Activated naive CD4-positive, alpha-beta T cell treated with anti-CD3 and anti-CD28 coated beads, Interleukin-2, amount 50 U/mL, for 24 hours (primary cell): ENCODE results near the gene SIRT7.
"Not testable (repeated sequence)": the region's sequence is repeated elsewhere in the genome, so short reads cannot be mapped to it uniquely, and the experiment has no call there.

ENCODE experiments used
- H3K27ac Mint-ChIP-seq: one replicate; pipeline ENCODE4 v1.8.0; 2021; ENCODE audit warnings: mild to moderate bottlenecking, mixed read lengths
- H3K27me3 Mint-ChIP-seq: one replicate; pipeline ENCODE4 v1.8.0; 2021; ENCODE audit warnings: mixed read lengths
- H3K36me3 Mint-ChIP-seq: one replicate; pipeline ENCODE4 v1.8.0; 2021; ENCODE audit warnings: mixed read lengths
- H3K4me1 Mint-ChIP-seq: one replicate; pipeline ENCODE4 v1.8.0; 2021; ENCODE audit warnings: mixed read lengths
- H3K4me3 Mint-ChIP-seq: one replicate; pipeline ENCODE4 v1.8.0; 2021; ENCODE audit warnings: mild to moderate bottlenecking, mixed read lengths
- H3K9me3 Mint-ChIP-seq: one replicate; pipeline ENCODE4 v1.8.0; 2021; ENCODE audit warnings: mixed read lengths

Gene SIRT7

GRCh38 chr17:81956607-81957589 lies 38.9 kb upstream of the SIRT7 start:
- H3K9me3 Mint-ChIP-seq = no peaks in the 10 kb centered on the region
- no peak overlapping the region for H3K4me3 Mint-ChIP-seq
- peak overlapping the region; percentile 39 for H3K27ac Mint-ChIP-seq
- H3K4me1 Mint-ChIP-seq = peaks cover 4% of the 10 kb centered on the region
- H3K27me3 Mint-ChIP-seq = peaks cover 3% of the 10 kb centered on the region
- H3K36me3 Mint-ChIP-seq = no peaks in the 10 kb centered on the region

DNA sequence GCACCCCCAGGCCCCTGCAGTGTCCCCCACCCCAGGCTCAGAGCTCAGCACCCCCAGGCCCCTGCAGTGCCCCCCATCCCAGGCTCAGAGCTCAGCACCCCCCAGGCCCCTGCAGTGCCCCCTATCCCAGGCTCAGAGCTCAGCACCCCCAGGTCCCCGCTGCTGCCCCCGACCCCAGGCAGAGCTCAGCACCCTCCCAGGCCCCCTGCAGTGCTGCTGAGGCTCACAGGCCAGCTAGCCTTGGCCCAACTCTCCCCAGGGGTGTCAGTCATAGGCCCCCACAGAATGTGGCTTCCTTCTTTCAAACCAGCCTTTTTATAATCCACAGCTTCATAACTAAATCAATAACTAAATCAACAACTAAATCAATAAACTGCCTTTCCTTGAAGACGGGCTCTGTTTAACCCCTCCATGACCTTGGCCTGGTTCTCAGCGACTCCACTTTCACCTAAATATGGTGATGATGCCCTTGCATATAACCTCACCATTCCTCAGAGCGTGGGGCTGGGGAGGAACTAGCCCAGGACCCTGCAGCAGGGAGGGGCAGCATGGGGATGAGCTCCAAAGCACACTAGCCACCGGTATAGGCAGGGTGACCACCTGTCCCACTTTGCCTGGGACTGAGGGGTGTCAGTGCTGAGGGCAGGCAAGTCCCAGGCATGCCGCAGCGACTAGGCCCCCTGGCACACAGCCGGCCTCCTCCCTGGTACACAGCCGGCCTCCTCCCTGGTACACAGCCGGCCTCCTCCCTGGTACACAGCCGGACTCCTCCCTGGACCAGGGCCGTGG lies 38.0 kb upstream of the SIRT7 start:
- Mint-ChIP-seq H3K4me1 (peaks cover 4% of the 10 kb centered on the region), H3K27ac (no peak overlapping the region), H3K27me3 (peaks cover 3% of the 10 kb centered on the region), H3K36me3 (no peaks in the 10 kb centered on the region), H3K9me3 (no peaks in the 10 kb centered on the region), H3K4me3 (no peak overlapping the region)

DNA sequence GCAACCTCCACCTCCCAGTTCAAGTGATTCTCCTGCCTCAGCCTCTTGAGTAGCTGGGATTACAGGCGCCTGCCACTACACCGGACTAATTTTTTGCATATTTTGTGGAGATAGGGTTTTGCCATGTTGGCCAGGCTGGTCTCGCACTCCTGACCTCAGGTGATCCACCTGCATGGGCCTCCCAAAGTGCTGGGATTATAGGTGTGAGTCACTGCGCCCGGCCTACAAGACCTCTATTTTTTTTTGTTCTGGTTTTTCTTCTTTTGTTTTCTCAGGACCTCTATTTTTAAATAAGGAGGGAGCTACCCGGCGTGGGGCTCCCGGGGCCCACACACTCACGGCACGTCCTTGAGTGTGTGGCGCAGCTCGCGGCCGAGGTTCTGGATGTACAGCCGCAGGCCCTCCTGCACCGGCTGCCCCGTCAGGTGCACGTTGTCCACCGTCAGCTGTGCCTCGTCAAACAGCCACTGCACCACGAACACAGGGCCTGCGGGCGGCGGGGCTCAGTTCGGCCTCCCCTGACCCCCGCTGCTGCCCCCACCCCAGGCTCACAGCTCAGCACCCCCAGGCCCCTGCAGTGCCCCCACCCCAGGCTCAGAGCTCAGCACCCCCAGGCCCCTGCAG lies 37.2 kb upstream of the SIRT7 start:
- Mint-ChIP-seq H3K9me3 (no peaks in the 10 kb centered on the region), H3K27me3 (peaks cover 3% of the 10 kb centered on the region)

DNA sequence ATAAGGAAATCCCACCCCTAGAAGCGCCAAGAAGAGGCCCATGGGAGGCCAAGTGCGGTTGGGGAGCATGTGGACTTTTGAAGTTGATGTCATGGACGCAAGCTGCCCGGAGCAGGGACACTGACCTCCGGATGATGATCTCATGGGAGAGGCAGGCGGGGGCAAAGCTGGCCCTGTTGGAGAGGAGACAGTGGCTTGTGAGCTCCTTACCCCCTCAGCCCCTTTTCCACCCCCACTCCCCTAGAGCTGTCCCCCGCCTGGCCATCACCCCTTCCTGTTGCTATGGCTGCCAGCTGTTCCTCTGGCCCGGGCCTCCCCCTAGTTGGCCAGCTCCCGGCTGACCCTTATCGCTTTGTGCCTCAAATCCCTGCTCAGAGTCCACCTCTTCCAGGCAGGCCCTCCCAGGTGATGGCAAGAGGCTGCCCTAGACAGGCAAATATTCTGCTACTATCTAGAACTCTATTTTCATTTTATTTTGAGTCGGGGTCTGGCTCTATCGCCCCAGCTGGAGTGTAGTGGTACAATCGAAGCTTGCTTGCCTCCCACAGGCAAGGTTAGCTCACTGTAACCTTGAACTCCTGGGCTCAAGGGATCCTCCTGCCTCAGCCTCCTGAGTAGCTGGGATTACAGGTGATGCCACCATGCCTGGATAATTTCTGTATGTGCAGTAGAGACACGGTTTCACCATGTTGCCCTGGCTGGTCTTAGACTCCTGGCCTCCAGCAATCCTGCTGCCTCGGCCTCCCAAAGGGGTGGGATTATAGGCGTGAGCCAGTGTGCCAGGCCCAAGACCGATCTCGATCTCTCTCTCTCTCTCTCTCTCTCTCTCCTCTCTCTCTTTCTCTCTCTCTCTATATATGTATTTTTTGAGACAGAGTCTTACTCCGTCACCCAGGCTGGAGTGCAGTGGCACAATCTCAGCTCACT lies 36.4 kb upstream of the SIRT7 start:
- Mint-ChIP-seq H3K4me1 (peaks cover 4% of the 10 kb centered on the region), H3K27ac (no peak overlapping the region), H3K4me3 (no peak overlapping the region), H3K9me3 (no peaks in the 10 kb centered on the region), H3K27me3 (peaks cover 3% of the 10 kb centered on the region), H3K36me3 (no peaks in the 10 kb centered on the region)

More for the DNA sequence above, 37.2 kb upstream of the SIRT7 start:
- Mint-ChIP-seq H3K36me3 (no peaks in the 10 kb centered on the region), H3K4me1 (peaks cover 4% of the 10 kb centered on the region), H3K27ac (no peak overlapping the region), H3K4me3 (no peak overlapping the region)

GRCh38 chr17:81953443-81953842 lies 35.5 kb upstream of the SIRT7 start:
- not testable (repeated sequence) for H3K4me3 Mint-ChIP-seq, H3K27me3 Mint-ChIP-seq, H3K9me3 Mint-ChIP-seq, H3K36me3 Mint-ChIP-seq, H3K27ac Mint-ChIP-seq, H3K4me1 Mint-ChIP-seq

- Mint-ChIP-seq H3K36me3 (no peaks in the 10 kb centered on the region), H3K9me3 (no peaks in the 10 kb centered on the region), H3K27me3 (peaks cover 2% of the 10 kb centered on the region), H3K27ac (no peak overlapping the region), H3K4me3 (no peak overlapping the region), H3K4me1 (no peaks in the 10 kb centered on the region)
Measured at GRCh38 chr17:81952792-81953228, 34.8 kb upstream of the SIRT7 start.

DNA sequence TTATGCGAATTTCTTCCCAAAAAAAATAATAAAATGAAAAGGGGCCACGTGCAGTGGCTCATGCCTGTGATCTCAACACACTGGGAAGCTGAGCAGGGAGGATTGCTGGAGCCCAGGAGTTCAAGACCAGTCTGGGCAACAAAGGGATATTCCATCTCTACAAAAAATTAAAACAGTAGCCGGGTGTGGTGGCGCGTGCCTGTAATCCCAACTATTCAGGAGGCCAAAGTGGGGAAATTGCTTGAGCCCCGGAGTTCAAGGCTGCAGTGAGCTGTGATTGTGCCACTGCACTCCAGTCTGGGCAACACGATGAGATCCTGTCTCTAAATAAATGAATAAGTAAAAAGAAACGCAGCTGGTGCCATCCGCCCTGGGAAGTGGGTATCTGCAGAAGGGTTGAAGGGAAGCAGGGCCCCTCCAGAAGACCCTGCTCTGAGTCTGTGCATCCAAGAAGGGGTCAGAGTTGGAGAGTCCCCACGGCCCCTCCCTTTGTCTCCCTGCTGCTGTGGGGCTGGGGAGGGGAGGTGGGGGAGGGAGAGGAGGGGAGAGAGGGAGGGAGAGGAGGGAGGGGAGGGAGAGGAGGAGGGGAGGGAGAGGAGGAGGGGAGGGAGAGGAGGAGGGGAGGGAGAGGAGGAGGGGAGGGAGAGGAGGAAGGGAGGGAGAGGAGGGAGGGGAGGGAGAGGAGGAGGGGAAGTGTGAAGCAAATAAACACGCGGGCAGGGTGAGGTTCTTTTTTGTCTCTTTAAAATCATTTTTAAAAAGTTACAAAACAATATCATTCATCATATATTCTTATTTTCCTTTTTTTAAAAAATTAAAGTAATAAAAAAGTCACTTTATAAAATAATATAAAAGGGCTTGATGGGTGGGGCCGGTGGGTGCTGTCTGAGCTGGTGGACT lies 34.1 kb upstream of the SIRT7 start:
- H3K4me1 Mint-ChIP-seq = no peaks in the 10 kb centered on the region
- H3K27ac Mint-ChIP-seq = no peak overlapping the region
- H3K4me3 Mint-ChIP-seq = no peak overlapping the region
- no peaks in the 10 kb centered on the region for H3K36me3 Mint-ChIP-seq
- no peaks in the 10 kb centered on the region for H3K9me3 Mint-ChIP-seq
- H3K27me3 Mint-ChIP-seq = no peaks in the 10 kb centered on the region

DNA sequence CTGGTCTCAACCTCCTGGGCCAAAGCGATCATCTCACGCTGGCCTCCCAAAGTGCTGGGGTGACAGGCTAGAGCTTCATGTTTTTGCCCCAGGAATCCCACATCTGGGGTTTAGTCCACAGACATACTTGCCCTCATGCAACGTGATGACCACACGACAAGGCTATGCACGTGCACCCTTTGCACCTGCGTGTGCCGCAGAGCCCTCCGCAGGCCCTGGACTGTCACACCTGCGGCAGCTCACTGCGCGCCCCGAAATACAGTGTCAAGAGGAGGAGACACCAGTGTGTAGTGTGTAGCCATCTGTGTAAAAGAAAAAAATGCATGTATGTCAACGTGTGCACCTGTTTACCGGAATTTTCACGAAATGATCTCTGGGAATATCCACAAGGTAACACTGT lies 32.5 kb upstream of the SIRT7 start:
- no peaks in the 10 kb centered on the region for H3K4me1 Mint-ChIP-seq
- no peaks in the 10 kb centered on the region for H3K36me3 Mint-ChIP-seq
- no peaks in the 10 kb centered on the region for H3K9me3 Mint-ChIP-seq
- peak overlapping the region; percentile 35 for H3K27ac Mint-ChIP-seq
- no peak overlapping the region for H3K4me3 Mint-ChIP-seq
- H3K27me3 Mint-ChIP-seq = no peaks in the 10 kb centered on the region

GRCh38 chr17:81948635-81949378 lies 30.8 kb upstream of the SIRT7 start:
- H3K4me1 Mint-ChIP-seq = no peaks in the 10 kb centered on the region
- H3K27ac Mint-ChIP-seq = no peak overlapping the region
- no peaks in the 10 kb centered on the region for H3K36me3 Mint-ChIP-seq
- H3K9me3 Mint-ChIP-seq = no peaks in the 10 kb centered on the region
- no peaks in the 10 kb centered on the region for H3K27me3 Mint-ChIP-seq
- H3K4me3 Mint-ChIP-seq = no peak overlapping the region

GRCh38 chr17:81947189-81947588 lies 29.2 kb upstream of the SIRT7 start, which contains the start of gene MYADML2:
TSS of gene MYADML2 (minus strand) at chr17:81947233. CDS start at chr17:81941741, 5,492 bp downstream.
- no peaks in the 10 kb centered on the region for H3K9me3 Mint-ChIP-seq
- H3K4me3 Mint-ChIP-seq = no peak within 1 kb of the TSS
- H3K27ac Mint-ChIP-seq = peak within 1 kb of the TSS; percentile 27
- no peaks in the 10 kb centered on the region for H3K27me3 Mint-ChIP-seq
- no peaks in the 10 kb centered on the region for H3K36me3 Mint-ChIP-seq
- no peaks in the 10 kb centered on the region for H3K4me1 Mint-ChIP-seq

DNA sequence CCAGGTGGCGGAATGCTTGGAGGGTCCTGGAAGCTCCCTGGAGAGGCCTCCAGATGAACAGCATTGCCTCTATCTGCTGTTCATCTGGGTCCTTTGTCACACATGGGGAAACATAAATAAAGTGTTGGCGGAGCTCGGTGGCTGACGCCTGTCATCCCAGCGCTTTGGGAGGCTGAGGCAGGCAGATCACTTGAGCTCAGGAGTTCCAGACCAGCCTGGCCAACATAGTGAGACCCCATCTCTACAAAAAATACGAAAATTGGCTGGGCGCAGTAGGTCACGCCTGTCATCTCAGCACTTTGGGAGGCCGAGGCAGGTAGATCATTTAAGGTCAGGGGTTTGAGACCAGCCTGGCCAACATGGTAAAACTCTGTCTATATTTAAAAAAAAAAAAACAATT lies 26.9 kb upstream of the SIRT7 start:
- Mint-ChIP-seq H3K36me3 (no peaks in the 10 kb centered on the region), H3K27ac (no peak overlapping the region), H3K4me3 (no peak overlapping the region), H3K4me1 (no peaks in the 10 kb centered on the region), H3K9me3 (no peaks in the 10 kb centered on the region), H3K27me3 (no peaks in the 10 kb centered on the region)

DNA sequence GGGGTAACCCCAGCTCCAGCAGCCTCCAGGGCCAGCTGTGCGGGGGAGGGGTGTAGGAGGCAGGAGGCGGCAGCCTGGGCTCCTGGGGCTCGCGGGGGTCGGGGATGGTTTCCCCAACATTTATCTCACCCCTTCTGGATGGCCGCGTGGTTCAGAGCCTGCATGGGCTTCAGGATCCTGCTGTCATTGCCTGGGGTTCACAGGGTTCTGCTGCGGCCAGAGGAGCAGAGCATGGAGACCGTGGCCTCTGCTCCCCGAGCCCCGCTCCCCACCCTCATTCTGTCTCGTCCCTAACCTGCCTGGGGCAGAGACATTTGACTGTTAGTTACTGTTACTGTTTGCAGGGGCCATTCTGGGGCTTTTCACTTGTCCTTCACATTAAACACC lies 24.2 kb upstream of the SIRT7 start:
- Mint-ChIP-seq H3K27ac (no peak overlapping the region), H3K27me3 (no peaks in the 10 kb centered on the region)

DNA sequence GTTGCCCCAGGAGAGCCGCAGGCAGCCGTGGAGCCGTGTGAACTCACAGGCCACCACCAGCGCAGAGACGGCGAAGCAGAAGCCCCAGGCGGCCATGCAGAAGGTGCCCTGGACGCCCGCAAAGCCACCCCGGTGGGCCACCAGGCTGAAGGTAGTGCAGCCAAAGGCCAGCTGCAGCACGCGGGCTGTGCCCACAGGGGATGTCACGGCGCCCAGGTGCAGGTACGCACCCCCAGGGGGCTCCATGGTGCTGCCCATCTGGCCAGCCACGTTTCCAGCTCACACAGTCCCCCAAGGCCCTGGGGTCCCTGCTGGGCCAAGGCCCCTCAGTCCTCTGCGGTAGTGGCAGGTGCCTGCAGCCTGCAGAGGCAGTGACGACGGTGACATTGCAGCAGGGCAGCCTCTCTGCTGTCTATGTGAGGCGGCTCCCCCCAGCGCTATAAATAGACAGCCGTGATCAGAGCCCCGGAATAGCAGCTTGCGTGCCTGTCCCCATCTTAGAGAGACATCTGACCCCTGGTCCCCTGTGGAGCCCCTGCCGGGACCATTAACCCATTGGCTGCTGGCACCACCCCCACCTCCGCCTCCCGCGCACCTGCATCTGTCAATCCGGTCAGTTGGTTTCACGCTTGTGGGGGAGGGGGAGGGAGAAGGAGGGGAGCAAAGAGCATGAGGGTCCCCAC lies 23.6 kb upstream of the SIRT7 start:
- Mint-ChIP-seq H3K9me3 (no peaks in the 10 kb centered on the region), H3K4me3 (no peak overlapping the region), H3K27me3 (no peaks in the 10 kb centered on the region), H3K27ac (no peak overlapping the region), H3K36me3 (no peaks in the 10 kb centered on the region), H3K4me1 (peaks cover 6% of the 10 kb centered on the region)

More for the DNA sequence above, 24.2 kb upstream of the SIRT7 start:
- Mint-ChIP-seq H3K4me3 (no peak overlapping the region), H3K36me3 (no peaks in the 10 kb centered on the region), H3K4me1 (peaks cover 6% of the 10 kb centered on the region), H3K9me3 (no peaks in the 10 kb centered on the region)
